Transverse colon (tissue), 4 donors: ENCODE data around the gene DNAJB6. TPM values are rescaled to one million over a fixed set of nuclear protein-coding genes. Genes with fewer than 3 reads are reported as not detected.

Experiments used
- DNase-seq: peaks from one replicate; pipeline ENCODE4 v3.0.0-alpha.2; 2019
- H3K27ac ChIP-seq, 4 donors: fragments of 200-600 bp; sonication (generic); 2 replicates each; pipeline ENCODE4 v1.5.1; 2016 to 2018; ENCODE audit warnings: inconsistent platforms in 4 of 4
- H3K27me3 ChIP-seq: fragments of 200-600 bp; sonication (generic); 2 replicates; pipeline ENCODE4 v1.5.1; 2017; ENCODE audit warnings: inconsistent platforms
- H3K36me3 ChIP-seq, 4 donors: fragments of 200-600 bp; sonication (generic); 2 replicates each; pipeline ENCODE4 v1.5.1; 2017 to 2019; ENCODE audit warnings: inconsistent platforms in 4 of 4
- H3K4me1 ChIP-seq, 4 donors: fragments of 200-600 bp; sonication (generic); 2 replicates each; pipeline ENCODE4 v1.5.1; 2017 to 2020; ENCODE audit warnings: inconsistent platforms in 4 of 4
- H3K4me3 ChIP-seq, 4 donors: fragments of 200-600 bp; sonication (generic); 1 replicate in 1 of 4; 2 replicates in 3 of 4; pipeline versions ENCODE4 v1.5.1 to v1.6.1; 2017 to 2019; ENCODE audit warnings: inconsistent platforms in 4 of 4
- H3K9me3 ChIP-seq, 2 donors: fragments of 200-600 bp; sonication (generic); 2 replicates each; pipeline ENCODE4 v1.5.1; 2017 to 2019; ENCODE audit warnings: inconsistent platforms in 2 of 2
- CTCF ChIP-seq, 5 experiments: fragments of 200-600 bp in 3 of 5; fragments of 450-650 bp in 2 of 5; sonication (generic) in 3 of 5; IDR thresholded peaks; 1 replicate in 2 of 5; 2 replicates in 3 of 5; pipeline ENCODE4 v1.5.1; 2016 to 2017; ENCODE audit warnings: antibody characterized with exemption in 5 of 5, inconsistent platforms in 3 of 5, mild to moderate bottlenecking in 2 of 5, moderate library complexity in 1 of 5
- EP300 ChIP-seq: sonication (generic); formaldehyde crosslinking; IDR thresholded peaks from one replicate; pipeline ENCODE4 v1.6.1; 2017; ENCODE audit warnings: antibody characterized with exemption, low read depth
- POLR2A ChIP-seq: fragments of 450-650 bp; IDR thresholded peaks from one replicate; pipeline ENCODE4 v1.6.1; 2016; ENCODE audit warnings: antibody characterized with exemption, mild to moderate bottlenecking, moderate library complexity
- POLR2AphosphoS5 ChIP-seq, 3 donors: sonication (generic); formaldehyde crosslinking; IDR thresholded peaks; one replicate each; pipeline ENCODE4 v1.6.1; 2016; ENCODE audit warnings: antibody characterized with exemption in 3 of 3
- WGBS, 2 donors: methylation state at CpG; one replicate each; pipeline ENCODE4 v1.1.5; 2018; ENCODE audit warnings: low coverage in 1 of 2; 5-methylcytosine and 5-hydroxymethylcytosine counted together
- in situ Hi-C, 4 donors: fragments of 200-750 bp; cut with MboI; loops; one replicate each; pipeline versions ENCODE4 v1.15.0 to v1.15.1; 2017; ENCODE audit warnings: low sequenced_read_pairs in 3 of 4, low pct_ligation_motif_present in 1 of 4, low pct_unique_long_range_greater_than_20kb in 1 of 4
- intact Hi-C: fragments of 100-400 bp; cut with DNase I; formaldehyde crosslinking; loops from one replicate; pipeline ENCODE4 v1.15.1; 2023; ENCODE audit warnings: low total_unique reads
- total RNA-seq, 4 donors: library from RNA; depleted of rRNA; stranded (reverse); fragments of >200 nt; gene quantifications; one replicate each; pipeline ENCODE4 v1.1.0, GENCODE V29; 2016

DNAJB6 gene
- total RNA-seq, 4 donors from 2014 or later, result 47.0 to 87.6 (median 60.5) TPM

- intact Hi-C loops (no loop called here), in situ Hi-C loops (no loop called here)
- H3K4me1 ChIP-seq, result no peaks in the 10 kb centered on the region
- H3K27ac ChIP-seq, result no peak overlapping the region
- H3K9me3 ChIP-seq, result no peaks in the 10 kb centered on the region
- DNase-seq, result no peak
- H3K27me3 ChIP-seq, result peaks cover 28% of the 10 kb centered on the region
- no peak overlapping the region for H3K4me3 ChIP-seq
- no peaks in the 10 kb centered on the region for H3K36me3 ChIP-seq
- WGBS, 2 donors, result 48 to 62% methylated on average over 6 to 15 of the region's 15 CpGs
- TF ChIP-seq CTCF (IDR thresholded peaks at IDR 0.05), result no peak
- no peak for TF ChIP-seq EP300
- no peak for TF ChIP-seq POLR2AphosphoS5 (IDR thresholded peaks at IDR 0.05)
- TF ChIP-seq POLR2A, result no peak
Observed at GRCh38 chr7:157464111-157464970, 127.5 kb downstream of the DNAJB6 start.

- no peaks in the 10 kb centered on the region for H3K9me3 ChIP-seq
- in situ Hi-C loops, result no loop called here
- H3K36me3 ChIP-seq, result no peaks in the 10 kb centered on the region
- no peaks in the 10 kb centered on the region for H3K4me1 ChIP-seq
- WGBS, 2 donors, result 40 to 65% methylated on average over 4 to 30 of the region's 30 CpGs
- no peak overlapping the region for H3K27ac ChIP-seq
- DNase-seq, result no peak
- no peak overlapping the region for H3K4me3 ChIP-seq
- TF ChIP-seq CTCF (IDR thresholded peaks at IDR 0.05) (no peak), EP300 (no peak), POLR2A (no peak), POLR2AphosphoS5 (IDR thresholded peaks at IDR 0.05) (no peak)
- intact Hi-C loops, result no loop called here
- H3K27me3 ChIP-seq, result peaks cover 28% of the 10 kb centered on the region
Observed at GRCh38 chr7:157464971-157465886, 128.4 kb downstream of the DNAJB6 start.

- Histone ChIP-seq H3K27me3 (peaks cover 28% of the 10 kb centered on the region), H3K4me3 (no peak overlapping the region), H3K27ac (no peak overlapping the region), H3K9me3 (no peaks in the 10 kb centered on the region), H3K36me3 (no peaks in the 10 kb centered on the region), H3K4me1 (no peaks in the 10 kb centered on the region)
- in situ Hi-C loops, result no loop called here
- 71 to 79% methylated on average over 21 to 41 of the region's 41 CpGs for WGBS, 2 donors
- DNase-seq, result no peak
- no peak for TF ChIP-seq CTCF (IDR thresholded peaks at IDR 0.05)
- TF ChIP-seq POLR2A, result no peak
- TF ChIP-seq POLR2AphosphoS5 (IDR thresholded peaks at IDR 0.05), result no peak
- no peak for TF ChIP-seq EP300
- intact Hi-C loops, result no loop called here
Observed at GRCh38 chr7:157465891-157466866, 129.4 kb downstream of the DNAJB6 start.
